ENCODE data around the gene RARRES2. TPM values are rescaled to one million over a fixed set of nuclear protein-coding genes. Genes with fewer than 3 reads are reported as not detected.

The RARRES2 gene
- total and polyA plus RNA-seq, 2 of the 13 experiments (the other 11 are each of a cell fraction or from before 2014, with no cell fraction given): 134 to 172 TPM

- 0 out of 2 replicates have a peak overlapping the region, but pooled peaks have one; percentile 19 for H3K9ac ChIP-seq (ENCODE audit: insufficient read depth, low read depth, low read length)
- no peak overlapping the region; a peak in 1 of 6 replicates for H3K4me3 ChIP-seq (replicated peaks in 1 of 3; ENCODE audit: insufficient read depth in 1 of 3, low read depth in 2 of 3, low read length in 3 of 3)
- in situ Hi-C loops (cut with HindIII; ENCODE audit: extremely low pct_ligation_motif_present, low pct_unique_long_range_greater_than_20kb) (no loop called here), intact Hi-C loops (cut with micrococcal nuclease; ENCODE audit: unreplicated experiment) (loop anchor here (1.0 kb wide), 1 partner anchor 9 kb away; the partner anchor contains the start of gene REPIN1)
- H4K20me1 ChIP-seq (ENCODE audit: insufficient read depth, low read length): no peaks in the 10 kb centered on the region
- peaks cover 5 to 16% of the 10 kb centered on the region in 2 experiments; a peak in 2 of 5 replicates for H3K36me3 ChIP-seq (replicated peaks in 1 of 2; ENCODE audit: control insufficient read depth in 1 of 2, insufficient read depth in 2 of 2, low read length in 2 of 2)
- no peak overlapping the region for H2AFZ ChIP-seq (ENCODE audit: low read length)
- TF ChIP-seq ZNF362 (CRISPR knock-in tag; IDR thresholded peaks at IDR 0.05; ENCODE audit: borderline replicate concordance) (no peak), ZBTB7B (CRISPR knock-in tag; IDR thresholded peaks at IDR 0.05) (no peak), SMARCE1 (IDR thresholded peaks at IDR 0.05; ENCODE audit: borderline replicate concordance) (no peak), KAT8 (CRISPR knock-in tag; IDR thresholded peaks at IDR 0.05) (no peak), RBM22 (optimal IDR thresholded peaks at IDR 0.05; ENCODE audit: low read length) (peak; percentile 48)
- TF ChIP-seq, protein P1, sequence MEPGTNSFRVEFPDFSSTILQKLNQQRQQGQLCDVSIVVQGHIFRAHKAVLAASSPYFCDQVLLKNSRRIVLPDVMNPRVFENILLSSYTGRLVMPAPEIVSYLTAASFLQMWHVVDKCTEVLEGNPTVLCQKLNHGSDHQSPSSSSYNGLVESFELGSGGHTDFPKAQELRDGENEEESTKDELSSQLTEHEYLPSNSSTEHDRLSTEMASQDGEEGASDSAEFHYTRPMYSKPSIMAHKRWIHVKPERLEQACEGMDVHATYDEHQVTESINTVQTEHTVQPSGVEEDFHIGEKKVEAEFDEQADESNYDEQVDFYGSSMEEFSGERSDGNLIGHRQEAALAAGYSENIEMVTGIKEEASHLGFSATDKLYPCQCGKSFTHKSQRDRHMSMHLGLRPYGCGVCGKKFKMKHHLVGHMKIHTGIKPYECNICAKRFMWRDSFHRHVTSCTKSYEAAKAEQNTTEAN (CRISPR knock-in tag; conservative IDR thresholded peaks at IDR 0.05): no peak
- peak overlapping the region; percentile 97 for H3K27ac ChIP-seq (ENCODE audit: extremely low read length, insufficient read depth, low read length)
- H3K9me3 ChIP-seq (ENCODE audit: low read length): no peaks in the 10 kb centered on the region
- DNase-seq (ENCODE audit: low spot score) (no peak), ATAC-seq (no peak), FAIRE-seq (no peak)
- BruUV-seq (replicated peaks): no TSS peak
- 21% methylated on average over 3 of the region's 3 CpGs for WGBS (ENCODE audit: low lambda C conversion rate)
- peaks cover 35% of the 10 kb centered on the region for H3K79me2 ChIP-seq (ENCODE audit: insufficient read depth, low read length)
- peak overlapping the region; percentile 97 for H3K4me2 ChIP-seq (ENCODE audit: low read depth, low read length)
- H3K4me1 ChIP-seq (ENCODE audit: insufficient read depth, low read length): peaks cover 81% of the 10 kb centered on the region
- ChIA-PET CTCF (ENCODE audit: low intra/inter-chr PET ratio, low total read pairs) (no interaction called here), POLR2A (interaction anchor here (1.3 to 4.7 kb wide), 8 partner anchors 8 to 54 kb away, joined by 6 to 107 read pairs (median 10); partner anchors contain the start of genes ACTR3C, LRRC61 and REPIN1)
- no peaks in the 10 kb centered on the region for H3K27me3 ChIP-seq (ENCODE audit: control insufficient read depth in 1 of 2, insufficient read depth in 2 of 2, low read length in 2 of 2)
Observed at GRCh38 chr7:150377196-150377595, 35.8 kb upstream of the RARRES2 start.

All from HepG2 (cell line).